Endothelial cell of umbilical vein (primary cell): ENCODE results near the gene KLHL41. TPM values are rescaled to one million over a fixed set of nuclear protein-coding genes. Genes with fewer than 3 reads are reported as not detected.
"Not testable (repeated sequence)": the region's sequence is repeated elsewhere in the genome, so short reads cannot be mapped to it uniquely, and the experiment has no call there.

Experiments used
- BruUV-seq: library from RNA; stranded (reverse); fragments of 400-500 nt; replicated peaks from 2 replicates; lab custom pipeline; 2021; lab: Mats Ljungman, UMichigan
- CTCF ChIA-PET: fragments of 300-600, 350-600 bp; sonication (Branson Sonifier 250); formaldehyde crosslinking; loops from one replicate; lab custom pipeline; 2021; ENCODE audit warnings: antibody characterized with exemption, inconsistent platforms; lab: Charles Lee
- POLR2A ChIA-PET: fragments of 300-600, 350-600 bp; sonication (Branson Sonifier 250); formaldehyde crosslinking; loops from one replicate; lab custom pipeline; 2021; ENCODE audit warnings: antibody characterized with exemption, inconsistent platforms; lab: Charles Lee
- DNase-seq: peaks from one replicate; pipeline ENCODE4 v3.0.0-alpha.2; 2011; ENCODE audit warnings: low read depth, low spot score
- FAIRE-seq: peaks from 2 replicates; lab custom pipeline; 2011; peaks lifted over from hg19 to GRCh38; lab: Jason Lieb, UNC
- H2AFZ ChIP-seq: 2 replicates; pipeline ENCODE4 v1.6.0; 2012; ENCODE audit warnings: low read depth, low read length, control low read depth, inconsistent platforms
- H3K27ac ChIP-seq: 2 replicates; pipeline ENCODE4 v1.5.1; 2011; ENCODE audit warnings: low read depth, mild to moderate bottlenecking, control low read depth, low read length, moderate library complexity; ENCODE audit not compliant: insufficient read depth
- H3K27me3 ChIP-seq, 2 experiments: 2 replicates each; pipeline versions ENCODE4 v1.6.0 to v1.6.1; 2011; ENCODE audit warnings: low read length in 2 of 2, mixed read lengths in 1 of 2; ENCODE audit not compliant: control insufficient read depth in 2 of 2, insufficient read depth in 2 of 2
- H3K36me3 ChIP-seq, 2 experiments: 2 replicates in 1 of 2; 3 replicates in 1 of 2; pipeline ENCODE4 v1.5.1; 2011; ENCODE audit warnings: low read length in 2 of 2, mild to moderate bottlenecking in 1 of 2, moderate library complexity in 1 of 2; ENCODE audit not compliant: control insufficient read depth in 2 of 2, insufficient read depth in 2 of 2; ENCODE audit errors: extremely low read depth in 1 of 2
- H3K4me1 ChIP-seq: 3 replicates; pipeline ENCODE4 v1.5.1; 2011; ENCODE audit warnings: mild to moderate bottlenecking, low read length; ENCODE audit not compliant: control insufficient read depth, insufficient read depth; ENCODE audit errors: extremely low read depth
- H3K4me2 ChIP-seq: 2 replicates; pipeline ENCODE4 v1.6.1; 2011; ENCODE audit warnings: low read length, control low read depth, mixed read lengths; ENCODE audit not compliant: insufficient read depth
- H3K4me3 ChIP-seq, 3 experiments: fragments of 200-600 bp in 1 of 3; sonication (generic), shearing (Covaris generic) in 1 of 3; replicated peaks in 1 of 3; 2 replicates each; pipeline ENCODE4 v1.5.1; 2011 to 2016; ENCODE audit warnings: control low read depth in 3 of 3, low read length in 3 of 3, mild to moderate bottlenecking in 2 of 3, inconsistent platforms in 1 of 3, low read depth in 1 of 3, moderate library complexity in 1 of 3; ENCODE audit not compliant: insufficient read depth in 1 of 3
- H3K79me2 ChIP-seq: 2 replicates; pipeline ENCODE4 v1.6.0; 2012; ENCODE audit warnings: low read length, inconsistent platforms; ENCODE audit not compliant: control insufficient read depth, insufficient read depth
- H3K9ac ChIP-seq: replicated peaks from 2 replicates; pipeline ENCODE3; 2011; ENCODE audit warnings: low read length, control low read depth; ENCODE audit not compliant: insufficient read depth; ENCODE audit errors: extremely low read depth
- H3K9me1 ChIP-seq: replicated peaks from 3 replicates; pipeline ENCODE4 v1.6.0; 2011; ENCODE audit warnings: mild to moderate bottlenecking, low read length; ENCODE audit not compliant: control insufficient read depth, insufficient read depth; ENCODE audit errors: extremely low read depth
- H3K9me3 ChIP-seq: replicated peaks from 2 replicates; pipeline ENCODE4 v1.5.1; 2012; ENCODE audit warnings: low read length, inconsistent platforms; ENCODE audit not compliant: control insufficient read depth, insufficient read depth
- H4K20me1 ChIP-seq: replicated peaks from 2 replicates; pipeline ENCODE3; 2011; ENCODE audit warnings: mild to moderate bottlenecking, low read length; ENCODE audit not compliant: control insufficient read depth, insufficient read depth; ENCODE audit errors: extremely low read depth
- EZH2 ChIP-seq: IDR thresholded peaks from 2 replicates; pipeline ENCODE4 v1.6.1; 2012; ENCODE audit warnings: borderline replicate concordance, low read depth, mild to moderate bottlenecking, moderate library complexity, low read length, inconsistent platforms; ENCODE audit not compliant: severe bottlenecking
- FOS ChIP-seq: IDR thresholded peaks from 2 replicates; pipeline ENCODE4 v1.6.1; 2011; ENCODE audit warnings: mild to moderate bottlenecking, low read length, moderate library complexity, borderline replicate concordance; ENCODE audit not compliant: insufficient read depth
- POLR2AphosphoS5 ChIP-seq: IDR thresholded peaks from 2 replicates; pipeline ENCODE4 v1.6.1; 2012; ENCODE audit warnings: low read depth, mild to moderate bottlenecking, control low read depth, low read length, moderate library complexity; ENCODE audit not compliant: insufficient read depth
- dilution Hi-C: fragments of 300-500 bp; cut with MboI; formaldehyde crosslinking; loops from one replicate; pipeline ENCODE4 v1.15.0; 2019; ENCODE audit warnings: low sequenced_read_pairs; ENCODE audit not compliant: extremely low pct_ligation_motif_present
- intact Hi-C: fragments of 100-400 bp; cut with micrococcal nuclease; formaldehyde crosslinking; loops from one replicate; pipeline ENCODE4 v1.10.0; 2022
- polyA plus RNA-seq, 4 experiments: library from polyadenylated mRNA; depleted of rRNA in 3 of 4; stranded (reverse) in 3 of 4; unstranded in 1 of 4; fragments of >200 nt; gene quantifications; 2 replicates each; pipeline versions ENCODE4 v1.2.1 to v1.2.3, GENCODE V29; 2011 to 2012; ENCODE audit warnings: missing spikeins in 1 of 4
- total RNA-seq: library from RNA; stranded (reverse); gene quantifications from 2 replicates; pipeline ENCODE4 v1.2.3, GENCODE V29; 2021

Gene KLHL41
- total and polyA plus RNA-seq, 2 donors (not counting 3 experiments of a cell fraction or from before 2014, with no cell fraction given) = 0.08 to 0.73 TPM

GRCh38 chr2:169513926-169514325 lies 4.4 kb downstream of the KLHL41 start:
- no peak overlapping the region for H3K4me3 ChIP-seq
- no peaks in the 10 kb centered on the region for H3K79me2 ChIP-seq
- TF ChIP-seq FOS (no peak), POLR2AphosphoS5 (no peak), EZH2 (no peak)
- FAIRE-seq = no peak
- intact Hi-C loops = no loop called here
- dilution Hi-C loops = no loop called here
- H3K9me3 ChIP-seq = no peaks in the 10 kb centered on the region
- no peaks in the 10 kb centered on the region for H3K36me3 ChIP-seq
- no peak overlapping the region for H3K4me2 ChIP-seq
- peaks cover 4% of the 10 kb centered on the region for H3K4me1 ChIP-seq
- ChIA-PET CTCF (interaction anchor here (1.1 kb wide), 1 partner anchor 15 kb away, joined by 3 read pairs; no protein-coding TSS in a partner anchor), POLR2A (no interaction called here)
- H2AFZ ChIP-seq = no peak overlapping the region
- DNase-seq = no peak
- no peaks in the 10 kb centered on the region for H3K27me3 ChIP-seq
- no peak overlapping the region for H3K9ac ChIP-seq
- no peaks in the 10 kb centered on the region for H4K20me1 ChIP-seq
- no peaks in the 10 kb centered on the region for H3K9me1 ChIP-seq
- no peak overlapping the region for H3K27ac ChIP-seq
- no TSS peak for BruUV-seq

GRCh38 chr2:169514758-169515157 lies 5.3 kb downstream of the KLHL41 start:
- BruUV-seq, H3K36me3 ChIP-seq, H3K27ac ChIP-seq, H3K9ac ChIP-seq, H3K79me2 ChIP-seq, H3K4me2 ChIP-seq, H3K4me1 ChIP-seq, DNase-seq, H4K20me1 ChIP-seq, H3K27me3 ChIP-seq, dilution Hi-C loops, H2AFZ ChIP-seq, intact Hi-C loops, H3K9me3 ChIP-seq, H3K4me3 ChIP-seq, FAIRE-seq, H3K9me1 ChIP-seq, POLR2A ChIA-PET: not testable (repeated sequence)
- CTCF ChIA-PET = interaction anchor here (1.1 kb wide), 1 partner anchor 14 kb away, joined by 3 read pairs; no protein-coding TSS in a partner anchor

GRCh38 chr2:169516488-169516995 lies 7.0 kb downstream of the KLHL41 start:
- BruUV-seq, H3K27ac ChIP-seq, H3K4me1 ChIP-seq, H3K9me1 ChIP-seq, H4K20me1 ChIP-seq, intact Hi-C loops, H3K79me2 ChIP-seq, H3K36me3 ChIP-seq, dilution Hi-C loops, DNase-seq, H2AFZ ChIP-seq, H3K9me3 ChIP-seq, H3K9ac ChIP-seq, H3K27me3 ChIP-seq, H3K4me3 ChIP-seq, FAIRE-seq, H3K4me2 ChIP-seq: not testable (repeated sequence)
- ChIA-PET POLR2A (interaction anchor here (0.6 kb wide), 1 partner anchor 315 kb away, joined by 3 read pairs; no protein-coding TSS in a partner anchor), CTCF (interaction anchor here (1.1 kb wide), 1 partner anchor 12 kb away, joined by 4 read pairs; no protein-coding TSS in a partner anchor)
